ENCODE data around the gene SLC25A24. TPM values are rescaled to one million over a fixed set of nuclear protein-coding genes. Genes with fewer than 3 reads are reported as not detected.
A peak's percentile ranks its signal among the peaks of the same experiment; 100 is the strongest.
"Not testable (repeated sequence)": the region's sequence is repeated elsewhere in the genome, so short reads cannot be mapped to it uniquely, and the experiment has no call there.

Gene SLC25A24
- 1 to 10 TPM; 5.2 to 5.5 TPM for total RNA-seq

DNA sequence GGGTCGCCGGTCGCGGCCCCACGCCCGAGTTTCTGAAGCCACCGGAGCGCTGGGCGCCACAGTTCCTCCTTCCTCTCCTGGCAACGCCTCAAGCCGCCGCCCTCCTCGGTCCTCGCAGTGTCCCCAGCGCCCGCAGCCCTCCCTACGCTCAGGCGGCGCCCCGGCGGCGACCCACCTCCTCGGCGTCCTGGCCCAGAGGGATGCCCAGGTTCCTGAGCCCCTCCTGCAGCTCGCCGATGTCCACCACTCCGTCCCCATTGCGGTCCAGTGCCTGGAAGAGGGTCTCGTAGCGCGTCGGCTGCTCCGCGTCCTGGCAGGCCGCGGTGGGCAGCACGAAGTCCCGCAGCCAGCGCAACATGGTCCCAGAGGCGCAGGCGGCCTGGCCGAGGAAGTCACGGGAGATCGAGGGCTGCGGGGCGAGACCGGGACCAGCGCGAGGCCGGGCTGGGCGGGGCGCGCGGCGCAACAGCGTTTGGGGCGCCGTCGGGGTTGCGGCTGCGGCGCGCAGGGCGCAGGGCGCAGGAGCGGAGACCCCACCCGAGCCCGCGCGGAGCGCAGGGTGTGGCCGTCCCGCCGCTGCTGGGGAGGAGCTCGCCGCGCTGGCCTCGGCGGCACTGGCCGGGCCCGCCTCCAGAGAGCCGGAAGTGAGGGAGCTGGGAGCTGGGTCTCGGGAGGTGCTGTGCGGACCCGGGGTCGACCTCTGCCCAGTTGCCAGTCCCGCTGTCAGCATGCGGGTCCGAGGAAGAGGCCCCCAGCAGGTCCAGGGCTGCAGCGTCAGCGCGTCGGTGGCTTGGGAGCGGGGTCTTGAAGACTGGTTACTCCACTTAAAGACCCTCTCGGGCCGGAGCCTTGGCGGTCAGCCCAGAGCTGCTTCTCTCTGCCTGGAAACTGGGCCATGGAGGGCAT is at the start of gene SLC25A24:
Gene SLC25A24 (minus strand): TSS at position 563 of the 906 bp plus-strand sequence. CDS start 205 bp downstream, at position 358.
- DNase-seq = peak; percentile 70
- peak within 1 kb of the TSS; percentile 86 for H3K4me3 Mint-ChIP-seq
- H3K27ac Mint-ChIP-seq = no peak within 1 kb of the TSS
- CTCF ChIA-PET = interaction anchor here (0.6 to 2.9 kb wide), 11 partner anchors 8 to 418 kb away, joined by 3 to 14 read pairs (median 5); no protein-coding TSS in a partner anchor
- peaks cover 14% of the 10 kb centered on the region for H3K4me1 Mint-ChIP-seq (ENCODE audit: low read depth)
- intact Hi-C loops (cut with micrococcal nuclease) = loop anchor here (1.0 to 10.0 kb wide), 8 partner anchors 73 to 1143 kb away; partner anchors contain the start of genes EEIG2 and PRMT6
- no peaks in the 10 kb centered on the region for H3K27me3 Mint-ChIP-seq (ENCODE audit: low read depth)
- peaks cover 2% of the 10 kb centered on the region for H3K9me3 Mint-ChIP-seq
- peaks cover 3% of the 10 kb centered on the region for H3K36me3 Mint-ChIP-seq (ENCODE audit: low read depth)

GRCh38 chr1:108243976-108244375 is 43.8 kb upstream of the SLC25A24 start, which contains the start of gene NBPF4:
TSS of gene NBPF4 (minus strand) at chr1:108244076. CDS start at chr1:108243761, 315 bp downstream.
- CTCF ChIA-PET; H3K4me1 Mint-ChIP-seq (ENCODE audit: low read depth); H3K9me3 Mint-ChIP-seq; intact Hi-C loops (cut with micrococcal nuclease); DNase-seq; H3K4me3 Mint-ChIP-seq; H3K27me3 Mint-ChIP-seq (ENCODE audit: low read depth); H3K36me3 Mint-ChIP-seq (ENCODE audit: low read depth); H3K27ac Mint-ChIP-seq: not testable (repeated sequence)

DNA sequence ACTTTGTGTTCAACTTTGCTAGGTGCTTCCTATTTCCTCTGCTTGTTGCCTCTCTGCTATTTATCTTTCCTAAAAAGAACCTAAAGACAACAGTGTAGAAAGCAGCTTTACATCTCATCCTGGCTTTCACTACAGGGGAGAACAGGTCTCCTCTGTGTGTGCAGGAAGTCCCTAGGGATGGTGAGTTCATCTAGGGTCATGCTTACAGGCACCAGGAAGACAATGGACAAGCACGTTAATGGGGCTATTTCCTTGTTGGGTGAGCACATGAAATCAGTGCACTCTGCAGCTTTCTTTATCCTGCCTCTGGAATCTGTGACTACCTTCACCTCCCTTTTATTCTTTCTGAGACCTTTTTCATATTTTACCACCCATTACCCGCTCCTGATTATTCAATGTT is 39.3 kb upstream of the SLC25A24 start:
- H3K36me3 Mint-ChIP-seq (ENCODE audit: low read depth); H3K27me3 Mint-ChIP-seq (ENCODE audit: low read depth); intact Hi-C loops (cut with micrococcal nuclease); H3K4me3 Mint-ChIP-seq; DNase-seq; H3K4me1 Mint-ChIP-seq (ENCODE audit: low read depth); CTCF ChIA-PET; H3K27ac Mint-ChIP-seq; H3K9me3 Mint-ChIP-seq: not testable (repeated sequence)

- H3K27ac Mint-ChIP-seq; H3K4me1 Mint-ChIP-seq (ENCODE audit: low read depth); DNase-seq; H3K4me3 Mint-ChIP-seq; intact Hi-C loops (cut with micrococcal nuclease); CTCF ChIA-PET; H3K9me3 Mint-ChIP-seq; H3K36me3 Mint-ChIP-seq (ENCODE audit: low read depth); H3K27me3 Mint-ChIP-seq (ENCODE audit: low read depth): not testable (repeated sequence)
Measured at GRCh38 chr1:108235308-108235707, 35.2 kb upstream of the SLC25A24 start.

DNA sequence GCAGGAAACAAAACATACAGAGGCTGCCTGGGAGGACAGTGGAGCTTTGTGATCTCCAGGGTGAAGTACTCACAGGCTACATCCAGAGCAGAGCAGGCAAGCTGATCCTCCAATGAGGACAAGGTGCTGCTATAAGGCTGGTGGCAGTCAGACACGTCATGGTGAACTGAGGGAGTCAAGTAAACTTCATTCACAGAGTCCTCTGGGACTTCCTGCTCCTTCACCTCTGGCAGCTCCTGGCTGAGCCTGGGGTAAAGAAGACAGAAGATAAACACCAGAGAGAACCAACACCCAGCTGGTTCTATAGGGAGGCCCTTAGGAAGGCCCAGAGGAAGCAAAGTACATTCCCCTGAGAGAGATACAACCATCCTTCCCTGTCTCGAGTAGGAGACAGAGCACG is 32.0 kb upstream of the SLC25A24 start:
- H3K4me1 Mint-ChIP-seq (ENCODE audit: low read depth); CTCF ChIA-PET; H3K27ac Mint-ChIP-seq; H3K4me3 Mint-ChIP-seq; intact Hi-C loops (cut with micrococcal nuclease); H3K27me3 Mint-ChIP-seq (ENCODE audit: low read depth); DNase-seq; H3K9me3 Mint-ChIP-seq; H3K36me3 Mint-ChIP-seq (ENCODE audit: low read depth): not testable (repeated sequence)

DNA sequence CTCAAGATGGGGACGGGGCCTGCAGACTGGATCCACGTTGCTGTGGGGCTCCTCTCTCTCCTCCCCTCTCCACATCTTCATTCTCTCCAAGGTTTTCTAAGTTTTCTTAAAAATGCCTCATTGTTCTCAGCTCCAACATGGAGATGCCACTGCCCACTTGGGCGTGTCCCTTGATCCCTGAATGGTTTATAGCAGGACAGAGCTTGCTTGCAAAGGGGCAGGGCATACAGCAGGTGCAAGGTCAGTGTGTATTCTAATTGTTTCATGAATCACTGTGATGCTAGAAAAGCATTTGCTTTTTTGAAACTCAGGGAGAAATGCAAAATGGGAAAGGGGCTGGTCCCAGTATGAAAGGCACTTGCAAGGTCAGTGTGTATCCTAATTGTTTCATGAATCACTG is 29.8 kb upstream of the SLC25A24 start:
- intact Hi-C loops (cut with micrococcal nuclease); H3K9me3 Mint-ChIP-seq; H3K27ac Mint-ChIP-seq; H3K27me3 Mint-ChIP-seq (ENCODE audit: low read depth); DNase-seq; H3K36me3 Mint-ChIP-seq (ENCODE audit: low read depth); H3K4me1 Mint-ChIP-seq (ENCODE audit: low read depth); H3K4me3 Mint-ChIP-seq; CTCF ChIA-PET: not testable (repeated sequence)

DNA sequence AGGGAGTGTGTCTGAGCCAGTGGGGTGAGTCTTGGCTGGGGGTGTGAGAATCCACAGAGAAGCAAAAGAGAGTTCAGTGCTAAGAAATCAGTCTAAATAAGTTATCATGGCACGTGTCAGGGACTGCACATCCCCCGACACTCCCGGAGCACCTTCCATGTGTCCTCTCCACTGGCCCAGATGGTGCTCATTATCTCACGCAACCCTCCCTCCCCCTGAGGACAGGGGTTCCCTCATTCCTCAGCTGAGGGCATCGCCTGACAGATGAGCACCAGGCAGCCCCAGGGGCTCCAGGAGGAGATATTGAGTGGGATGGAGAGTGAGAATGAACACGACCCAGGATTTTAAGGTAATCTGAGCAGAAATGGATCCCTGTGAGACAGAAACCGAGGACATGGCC is 27.6 kb upstream of the SLC25A24 start:
- CTCF ChIA-PET; H3K4me3 Mint-ChIP-seq; H3K4me1 Mint-ChIP-seq (ENCODE audit: low read depth); H3K36me3 Mint-ChIP-seq (ENCODE audit: low read depth); intact Hi-C loops (cut with micrococcal nuclease); H3K9me3 Mint-ChIP-seq; H3K27ac Mint-ChIP-seq; H3K27me3 Mint-ChIP-seq (ENCODE audit: low read depth); DNase-seq: not testable (repeated sequence)

DNA sequence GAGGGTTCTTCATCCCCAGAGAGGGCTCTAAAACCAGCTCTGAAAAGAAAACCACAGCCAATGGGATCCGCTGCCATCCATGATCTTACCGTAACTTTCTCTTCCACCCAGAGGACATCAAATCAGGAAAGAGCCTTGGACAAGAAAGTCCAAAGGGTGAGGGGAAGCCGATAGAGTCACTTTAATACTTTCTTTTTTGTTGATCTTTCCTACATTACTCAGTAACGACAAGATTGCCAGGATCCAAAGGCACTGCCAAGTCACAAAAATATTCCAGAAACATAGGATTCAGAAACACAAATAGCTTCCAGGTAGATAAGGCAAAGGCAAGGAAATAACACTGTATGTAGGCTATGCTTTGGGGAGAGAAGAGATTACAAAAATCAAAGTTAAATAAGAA is 26.7 kb upstream of the SLC25A24 start:
- H3K4me1 Mint-ChIP-seq (ENCODE audit: low read depth); CTCF ChIA-PET; H3K4me3 Mint-ChIP-seq; H3K36me3 Mint-ChIP-seq (ENCODE audit: low read depth); DNase-seq; H3K27ac Mint-ChIP-seq; H3K9me3 Mint-ChIP-seq; intact Hi-C loops (cut with micrococcal nuclease); H3K27me3 Mint-ChIP-seq (ENCODE audit: low read depth): not testable (repeated sequence)

GRCh38 chr1:108223226-108223625 is 23.1 kb upstream of the SLC25A24 start:
- CTCF ChIA-PET; H3K4me1 Mint-ChIP-seq (ENCODE audit: low read depth); H3K9me3 Mint-ChIP-seq; intact Hi-C loops (cut with micrococcal nuclease); H3K4me3 Mint-ChIP-seq; DNase-seq; H3K27ac Mint-ChIP-seq; H3K27me3 Mint-ChIP-seq (ENCODE audit: low read depth); H3K36me3 Mint-ChIP-seq (ENCODE audit: low read depth): not testable (repeated sequence)

GRCh38 chr1:108217515-108218174 is 17.5 kb upstream of the SLC25A24 start:
- intact Hi-C loops (cut with micrococcal nuclease); CTCF ChIA-PET; DNase-seq; H3K4me3 Mint-ChIP-seq; H3K9me3 Mint-ChIP-seq; H3K27ac Mint-ChIP-seq; H3K4me1 Mint-ChIP-seq (ENCODE audit: low read depth); H3K27me3 Mint-ChIP-seq (ENCODE audit: low read depth); H3K36me3 Mint-ChIP-seq (ENCODE audit: low read depth): not testable (repeated sequence)

DNA sequence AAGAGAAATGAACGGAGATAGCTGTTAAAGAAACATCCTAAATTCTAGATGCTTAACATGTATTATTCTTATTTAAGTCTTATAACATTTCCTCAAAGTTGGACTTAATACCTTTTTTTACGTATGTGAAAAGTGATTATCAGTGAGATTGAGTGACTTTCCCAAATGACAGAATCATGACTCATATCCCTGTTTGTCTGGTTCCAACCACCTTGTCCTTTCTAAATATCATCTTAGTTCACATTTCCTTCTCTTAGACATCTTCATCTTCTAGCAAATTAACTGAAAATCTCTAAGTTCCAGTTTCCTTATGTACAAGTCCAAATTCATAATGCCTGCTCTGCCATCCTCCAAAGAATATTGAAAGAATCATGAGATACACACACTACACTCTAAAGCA is 16.9 kb upstream of the SLC25A24 start:
- H3K36me3 Mint-ChIP-seq (ENCODE audit: low read depth); H3K9me3 Mint-ChIP-seq; intact Hi-C loops (cut with micrococcal nuclease); H3K27ac Mint-ChIP-seq; H3K27me3 Mint-ChIP-seq (ENCODE audit: low read depth); DNase-seq; H3K4me3 Mint-ChIP-seq; H3K4me1 Mint-ChIP-seq (ENCODE audit: low read depth): not testable (repeated sequence)
- CTCF ChIA-PET = interaction anchor here (1.2 kb wide), 1 partner anchor 344 kb away, joined by 4 read pairs; no protein-coding TSS in a partner anchor

- DNase-seq = not testable (repeated sequence)
Measured at GRCh38 chr1:108216028-108216890, 16.1 kb upstream of the SLC25A24 start.

More at GRCh38 chr1:108216028-108216890, 16.1 kb upstream of the SLC25A24 start:
- CTCF ChIA-PET = interaction anchor here (1.2 kb wide), 1 partner anchor 345 kb away, joined by 4 read pairs; no protein-coding TSS in a partner anchor
- intact Hi-C loops (cut with micrococcal nuclease); H3K27ac Mint-ChIP-seq; H3K4me1 Mint-ChIP-seq (ENCODE audit: low read depth); H3K36me3 Mint-ChIP-seq (ENCODE audit: low read depth); H3K4me3 Mint-ChIP-seq; H3K9me3 Mint-ChIP-seq; H3K27me3 Mint-ChIP-seq (ENCODE audit: low read depth): not testable (repeated sequence)
